Ovary (tissue), 9 donors: ENCODE data around the gene GRID1. TPM values are rescaled to one million over a fixed set of nuclear protein-coding genes. Genes with fewer than 3 reads are reported as not detected.

Experiments
- DNase-seq, 5 donors: peaks; one replicate each; pipeline ENCODE4 v3.0.0-alpha.2; 2019 to 2020
- H3K27ac ChIP-seq, 2 donors: fragments of 200-600 bp; one replicate each; pipeline versions ENCODE4 v1.5.1 to v1.8.0; 2019 to 2022
- H3K27me3 ChIP-seq: fragments of 200-600 bp; one replicate; pipeline ENCODE4 v1.8.0; 2022
- H3K36me3 ChIP-seq: fragments of 200-600 bp; sonication (generic); one replicate; pipeline ENCODE4 v1.5.1; 2019
- H3K4me1 ChIP-seq: one replicate; pipeline ENCODE4 v1.8.1; 2013; ENCODE audit warnings: mild to moderate bottlenecking, moderate library complexity; ENCODE audit not compliant: insufficient read depth
- H3K4me3 ChIP-seq: fragments of 200-600 bp; sonication (generic); one replicate; pipeline ENCODE4 v1.5.1; 2017
- H3K9me3 ChIP-seq, 2 donors: fragments of 200-600 bp in 1 of 2; sonication (generic) in 1 of 2; one replicate each; pipeline versions ENCODE4 v1.5.1 to v1.8.1; 2013 to 2019; ENCODE audit warnings: mild to moderate bottlenecking in 1 of 2, moderate library complexity in 1 of 2
- CTCF ChIP-seq, 3 donors: fragments of 450-650 bp in 2 of 3; fragments of 200-600 bp in 1 of 3; IDR thresholded peaks; one replicate each; pipeline versions ENCODE4 v1.5.1 to v1.8.0; 2016 to 2022; ENCODE audit warnings: antibody characterized with exemption in 3 of 3, mild to moderate bottlenecking in 1 of 3
- EP300 ChIP-seq: sonication (generic); formaldehyde crosslinking; IDR thresholded peaks from one replicate; pipeline ENCODE4 v1.6.1; 2017; ENCODE audit warnings: antibody characterized with exemption
- POLR2A ChIP-seq: fragments of 450-650 bp; IDR thresholded peaks from one replicate; pipeline ENCODE4 v1.6.1; 2017; ENCODE audit warnings: antibody characterized with exemption, mild to moderate bottlenecking, moderate library complexity
- WGBS, 3 donors: extraction: QIAGEN DNeasy Blood & Tissue Kit in 1 of 3; methylation state at CpG; one replicate each; pipeline versions ENCODE4 v1.1.5 to v1.1.7; 2013 to 2017; 5-methylcytosine and 5-hydroxymethylcytosine counted together
- intact Hi-C, 4 donors: fragments of 100-400 bp; cut with DNase I; formaldehyde crosslinking; loops; one replicate each; pipeline versions ENCODE4 v1.11.0 to v1.15.1; 2022 to 2023
- polyA plus RNA-seq, 2 donors: library from polyadenylated mRNA; stranded (reverse); fragments of 200-250 nt in 1 of 2; fragments of 350-450 nt in 1 of 2; fragmentation: Illumina TruSeq in 1 of 2; extraction: RNeasy Lipid Tissue Mini Kit (QIAGEN cat#74804) in 1 of 2; gene quantifications; one replicate each; pipeline ENCODE4 v1.2.3, GENCODE V29; 2013 to 2014
- total RNA-seq, 7 donors: library from RNA; depleted of rRNA in 2 of 7; stranded (reverse); fragments of >200 nt in 2 of 7; fragmentation: NEBNext Ultra II Directional in 3 of 7; extraction: Animal tissue kit (Norgen Biotek cat#: 25700) in 3 of 7; gene quantifications; one replicate each; pipeline versions ENCODE4 v1.1.0 to v1.2.4, GENCODE V29; 2016 to 2023
- donor health status: DM: no; HTN: no; CAD: no; lungs with moderate emphysema.
- donor health status: DM: no; HTN: no; CAD: no.
- donor health status: Bipolar disorder and iron deficiency.
- donor health status: DM: yes; HTN: yes; CAD: no.
- donor health status: DM: no; HTN: no; CAD: no.
- donor health status: DM: yes; HTN: yes; CAD: no.

The GRID1 gene
- total and polyA plus RNA-seq, 9 donors, result 0.57 to 6.2 (median 1.8) TPM

GRCh38 chr10:85618841-85619240 lies 747.8 kb downstream of the GRID1 start:
- Histone ChIP-seq H3K36me3 (no peaks in the 10 kb centered on the region), H3K4me3 (no peak overlapping the region), H3K27me3 (no peaks in the 10 kb centered on the region), H3K27ac (no peak overlapping the region), H3K4me1 (no peaks in the 10 kb centered on the region), H3K9me3 (no peaks in the 10 kb centered on the region)
- DNase-seq, result no peak
- intact Hi-C loops, result no loop called here
- WGBS, 3 donors, result 68 to 75% (median 71%) methylated on average over 3 of the region's 3 CpGs
- TF ChIP-seq POLR2A (no peak), EP300 (no peak), CTCF (IDR thresholded peaks at IDR 0.05) (no peak)

- TF ChIP-seq EP300 (no peak), POLR2A (no peak), CTCF (IDR thresholded peaks at IDR 0.05) (no peak)
- Histone ChIP-seq H3K4me1 (no peaks in the 10 kb centered on the region), H3K36me3 (no peaks in the 10 kb centered on the region), H3K9me3 (no peaks in the 10 kb centered on the region), H3K4me3 (no peak overlapping the region), H3K27ac (no peak overlapping the region), H3K27me3 (no peaks in the 10 kb centered on the region)
- WGBS, 3 donors, result 82 to 87% (median 86%) methylated on average over 9 of the region's 9 CpGs
- intact Hi-C loops, result no loop called here
- no peak for DNase-seq
Measured at GRCh38 chr10:85617751-85618546, 748.6 kb downstream of the GRID1 start.

GRCh38 chr10:85615556-85615955 lies 751.0 kb downstream of the GRID1 start:
- WGBS, 3 donors, result 90 to 94% (median 90%) methylated on average over 4 of the region's 4 CpGs

GRCh38 chr10:85614981-85615380 lies 751.6 kb downstream of the GRID1 start:
- Histone ChIP-seq H3K4me1 (no peaks in the 10 kb centered on the region), H3K27me3 (no peaks in the 10 kb centered on the region), H3K4me3 (no peak overlapping the region), H3K36me3 (no peaks in the 10 kb centered on the region), H3K27ac (no peak overlapping the region), H3K9me3 (no peaks in the 10 kb centered on the region)
- no peak for DNase-seq
- 88 to 94% (median 90%) methylated on average over 2 of the region's 2 CpGs for WGBS, 3 donors
- intact Hi-C loops, result no loop called here
- TF ChIP-seq POLR2A, result no peak
- TF ChIP-seq CTCF (IDR thresholded peaks at IDR 0.05), result no peak
- TF ChIP-seq EP300, result no peak

More at GRCh38 chr10:85615556-85615955, 751.0 kb downstream of the GRID1 start:
- no peak overlapping the region for H3K27ac ChIP-seq
- no peaks in the 10 kb centered on the region for H3K36me3 ChIP-seq
- no peaks in the 10 kb centered on the region for H3K4me1 ChIP-seq
- intact Hi-C loops, result no loop called here
- H3K9me3 ChIP-seq, result no peaks in the 10 kb centered on the region
- no peaks in the 10 kb centered on the region for H3K27me3 ChIP-seq
- no peak for DNase-seq
- no peak for TF ChIP-seq CTCF (IDR thresholded peaks at IDR 0.05)
- TF ChIP-seq EP300, result no peak
- TF ChIP-seq POLR2A, result no peak
- no peak overlapping the region for H3K4me3 ChIP-seq
